Measurements from ENCODE around the gene ZFHX3. TPM values are rescaled to one million over a fixed set of nuclear protein-coding genes. Genes with fewer than 3 reads are reported as not detected.
"Not testable (repeated sequence)": the region's sequence is repeated elsewhere in the genome, so short reads cannot be mapped to it uniquely, and the experiment has no call there.

Gene ZFHX3
- total RNA-seq, 1 experiment from 2014 or later, result 5.1 TPM

- no peaks in the 10 kb centered on the region for H3K9me3 ChIP-seq (replicated peaks)
- H3K27me3 ChIP-seq, result no peaks in the 10 kb centered on the region
- DNase-seq, result no peak
- no peaks in the 10 kb centered on the region for H3K36me3 ChIP-seq
- H3K4me3 ChIP-seq, result no peak overlapping the region
- H3K27ac ChIP-seq, result no peak overlapping the region
- H3K4me1 ChIP-seq, result peaks cover 23% of the 10 kb centered on the region
Observed at GRCh38 chr16:73016488-73016830, 31.5 kb downstream of the ZFHX3 start.

GRCh38 chr16:73015612-73016487 is 32.1 kb downstream of the ZFHX3 start:
- Histone ChIP-seq H3K4me3 (no peak overlapping the region), H3K27me3 (no peaks in the 10 kb centered on the region), H3K4me1 (peaks cover 17% of the 10 kb centered on the region), H3K36me3 (no peaks in the 10 kb centered on the region), H3K9me3 (replicated peaks) (no peaks in the 10 kb centered on the region), H3K27ac (no peak overlapping the region)
- no peak for DNase-seq

DNA sequence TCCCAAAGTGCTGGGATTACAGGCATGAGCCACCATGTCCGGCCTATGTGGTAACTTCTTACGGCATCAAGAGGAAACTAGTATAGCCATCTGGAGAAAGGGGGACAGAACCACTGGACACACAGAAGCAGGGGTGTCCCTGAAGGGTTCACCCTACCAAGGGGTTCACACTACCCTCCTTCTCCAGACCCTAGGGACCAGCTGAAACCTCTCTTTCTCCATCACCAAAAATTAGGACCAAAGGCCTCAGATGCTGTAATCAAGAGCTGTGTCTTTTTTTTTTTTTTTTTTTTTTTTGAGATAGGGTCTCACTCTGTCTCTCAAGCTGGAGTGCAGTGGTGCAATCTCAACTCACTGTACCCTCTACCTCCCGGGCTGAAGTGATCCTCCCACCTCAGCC is 33.2 kb downstream of the ZFHX3 start:
- Histone ChIP-seq H3K36me3 (no peaks in the 10 kb centered on the region), H3K4me1 (peaks cover 12% of the 10 kb centered on the region), H3K9me3 (replicated peaks) (no peaks in the 10 kb centered on the region), H3K27ac (no peak overlapping the region), H3K27me3 (no peaks in the 10 kb centered on the region), H3K4me3 (no peak overlapping the region)
- no peak for DNase-seq

DNA sequence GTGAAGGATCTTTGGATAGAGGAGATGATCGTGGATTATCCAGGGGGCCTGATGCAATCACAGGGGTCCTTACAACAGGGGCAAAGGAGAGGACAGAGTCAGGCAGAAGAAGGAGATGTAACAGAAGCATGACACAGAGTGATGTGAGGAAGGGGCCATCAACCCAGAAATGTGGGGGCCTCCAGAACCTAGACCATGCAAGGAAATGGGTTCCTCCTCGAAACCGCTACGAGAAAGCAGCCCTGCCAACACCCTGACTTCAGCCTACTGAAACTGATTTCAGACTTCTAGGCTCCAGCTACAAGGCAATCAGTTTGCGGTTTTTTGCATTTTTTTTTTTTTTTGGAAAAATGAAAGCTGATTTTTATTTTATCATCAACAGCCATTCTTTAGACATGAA is 34.0 kb downstream of the ZFHX3 start:
- peaks cover 4% of the 10 kb centered on the region for H3K4me1 ChIP-seq
- no peaks in the 10 kb centered on the region for H3K9me3 ChIP-seq (replicated peaks)
- no peak for DNase-seq

DNA sequence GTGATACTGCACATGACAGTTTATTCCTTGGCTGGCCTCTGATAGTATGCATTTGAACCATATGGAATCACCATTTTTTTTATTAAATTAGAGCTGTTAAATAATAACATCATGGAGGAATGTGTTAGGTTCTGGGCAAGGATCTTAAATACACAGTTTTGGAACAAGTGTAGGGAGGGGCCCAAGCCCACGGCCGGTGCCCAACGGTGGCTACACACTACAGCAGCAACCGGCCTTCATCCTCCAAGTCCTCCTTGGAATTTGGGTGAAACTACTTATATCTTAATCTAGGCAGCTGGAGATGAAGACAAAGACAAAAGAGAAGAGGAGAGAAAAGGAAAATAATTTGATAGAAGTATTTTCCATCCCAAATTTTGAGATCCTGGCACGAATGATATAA is 35.6 kb downstream of the ZFHX3 start:
- H3K4me3 ChIP-seq, result no peak overlapping the region

More for the DNA sequence above, 34.0 kb downstream of the ZFHX3 start:
- H3K4me3 ChIP-seq, result no peak overlapping the region
- no peak overlapping the region for H3K27ac ChIP-seq
- no peaks in the 10 kb centered on the region for H3K36me3 ChIP-seq
- no peaks in the 10 kb centered on the region for H3K27me3 ChIP-seq

DNA sequence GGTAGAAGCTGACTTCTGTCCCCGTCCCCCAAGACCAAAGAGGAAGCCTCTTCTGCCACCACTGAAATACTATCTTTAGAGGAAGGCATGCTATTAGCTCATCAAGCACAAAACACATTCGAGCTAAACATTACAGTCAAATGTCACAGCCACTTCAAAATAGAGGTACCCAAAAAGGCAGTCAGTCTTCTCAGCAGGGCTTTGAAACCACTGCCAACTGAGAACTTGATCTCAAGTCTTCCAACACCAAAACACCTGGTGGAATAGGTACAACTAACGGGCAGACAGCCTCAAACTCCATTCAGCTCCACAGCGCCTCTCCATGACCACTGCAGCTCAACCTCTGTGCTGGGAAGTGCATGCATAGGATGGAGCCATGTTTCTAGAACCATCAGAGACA is 36.0 kb downstream of the ZFHX3 start:
- Histone ChIP-seq H3K4me3 (no peak overlapping the region), H3K4me1 (no peaks in the 10 kb centered on the region), H3K9me3 (replicated peaks) (no peaks in the 10 kb centered on the region), H3K27ac (no peak overlapping the region), H3K27me3 (no peaks in the 10 kb centered on the region), H3K36me3 (no peaks in the 10 kb centered on the region)
- no peak for DNase-seq

More for the DNA sequence above, 35.6 kb downstream of the ZFHX3 start:
- no peak for DNase-seq
- Histone ChIP-seq H3K4me1 (no peaks in the 10 kb centered on the region), H3K27ac (no peak overlapping the region), H3K27me3 (no peaks in the 10 kb centered on the region), H3K9me3 (replicated peaks) (no peaks in the 10 kb centered on the region), H3K36me3 (no peaks in the 10 kb centered on the region)

DNA sequence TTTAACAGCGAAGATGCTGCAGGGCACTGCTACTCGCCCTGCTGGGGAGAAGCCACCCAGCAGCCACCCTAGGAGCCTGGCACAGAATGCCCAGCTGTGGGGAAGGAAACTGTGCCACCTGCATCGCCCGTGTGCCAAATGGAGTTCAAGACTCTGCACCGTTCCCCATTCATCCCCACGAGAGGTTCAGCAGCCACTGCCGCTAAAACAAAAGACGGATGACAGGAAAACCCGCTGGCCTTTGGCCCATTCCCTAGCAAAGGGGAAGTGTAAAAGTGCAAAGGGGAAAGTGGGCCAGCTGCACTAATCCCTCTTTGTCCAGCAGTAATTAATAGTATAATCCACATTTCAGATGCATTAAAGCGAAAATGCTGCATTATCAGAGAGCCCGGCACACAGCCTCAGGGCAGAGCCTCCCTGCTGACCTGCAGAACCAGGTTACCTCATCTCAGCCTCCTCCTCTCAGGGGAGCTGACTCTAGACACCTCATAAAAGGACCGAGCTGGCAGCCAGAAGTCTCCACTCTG is 37.7 kb downstream of the ZFHX3 start:
- no peak overlapping the region for H3K4me3 ChIP-seq
- no peak overlapping the region for H3K27ac ChIP-seq
- no peak for DNase-seq
- no peaks in the 10 kb centered on the region for H3K27me3 ChIP-seq
- H3K4me1 ChIP-seq, result no peaks in the 10 kb centered on the region
- no peaks in the 10 kb centered on the region for H3K36me3 ChIP-seq
- H3K9me3 ChIP-seq (replicated peaks), result no peaks in the 10 kb centered on the region

- not testable (repeated sequence) for H3K36me3 ChIP-seq, DNase-seq
Observed at GRCh38 chr16:73009710-73010109, 38.2 kb downstream of the ZFHX3 start.

DNA sequence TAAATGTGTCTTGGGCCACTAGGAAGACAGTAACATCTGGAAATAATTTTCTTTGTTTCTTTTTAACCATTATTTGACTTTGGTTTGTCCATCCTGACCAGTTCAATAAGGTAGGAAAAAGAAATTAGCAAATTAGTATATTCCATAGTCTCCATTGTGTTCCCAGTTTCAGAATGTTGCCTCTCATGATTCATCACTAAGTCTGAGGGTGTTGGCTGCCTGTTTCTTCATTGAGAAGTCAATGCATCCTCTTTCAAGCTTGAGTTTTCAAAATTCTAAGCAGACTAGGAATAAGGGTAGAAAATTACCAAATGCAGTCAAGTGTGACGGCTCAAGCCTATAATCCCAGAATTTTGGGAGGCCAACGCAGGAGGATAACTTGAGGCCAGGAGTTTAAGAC is 41.9 kb downstream of the ZFHX3 start:
- Histone ChIP-seq H3K9me3 (replicated peaks) (no peaks in the 10 kb centered on the region), H3K4me3 (no peak overlapping the region), H3K27me3 (no peaks in the 10 kb centered on the region), H3K27ac (no peak overlapping the region), H3K36me3 (no peaks in the 10 kb centered on the region), H3K4me1 (no peaks in the 10 kb centered on the region)
- no peak for DNase-seq

More at GRCh38 chr16:73009710-73010109, 38.2 kb downstream of the ZFHX3 start:
- H3K27me3 ChIP-seq; H3K4me1 ChIP-seq; H3K4me3 ChIP-seq; H3K9me3 ChIP-seq (replicated peaks); H3K27ac ChIP-seq: not testable (repeated sequence)

- Histone ChIP-seq H3K4me3 (no peak overlapping the region), H3K27me3 (no peaks in the 10 kb centered on the region), H3K27ac (no peak overlapping the region), H3K4me1 (peaks cover 4% of the 10 kb centered on the region; the same call in 1 of the 2 replicates), H3K9me3 (replicated peaks) (no peaks in the 10 kb centered on the region), H3K36me3 (no peaks in the 10 kb centered on the region)
- no peak for DNase-seq
Observed at GRCh38 chr16:73002866-73003265, 45.1 kb downstream of the ZFHX3 start.

DNA sequence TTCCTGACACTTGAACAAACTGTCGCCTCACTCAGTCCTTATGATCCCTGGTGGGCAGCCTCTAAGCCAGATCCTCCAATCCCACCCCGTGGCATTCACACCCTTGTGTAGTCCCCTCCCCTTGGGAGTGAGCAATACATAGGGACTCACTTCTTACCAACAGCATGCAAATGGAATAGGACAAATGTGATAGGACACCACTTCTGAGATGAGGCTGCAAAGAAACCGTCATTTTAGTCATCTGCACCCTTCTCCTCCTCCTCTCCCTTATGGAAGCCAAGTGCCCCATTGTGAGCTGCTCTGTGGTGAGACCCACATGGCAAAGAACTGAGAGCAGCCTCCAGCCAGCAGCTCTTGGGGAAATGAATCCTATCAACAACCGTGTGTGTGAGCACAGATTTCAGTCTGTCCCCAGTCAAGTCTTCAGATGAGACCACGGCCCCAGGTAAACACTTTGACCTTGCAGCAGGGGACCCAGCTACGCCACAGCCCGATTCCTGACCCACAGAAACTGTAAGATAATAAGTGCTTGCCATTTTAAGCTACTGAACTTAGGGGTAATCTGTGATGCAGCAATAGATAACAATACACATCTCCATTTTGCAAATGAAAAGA is 46.9 kb downstream of the ZFHX3 start:
- Histone ChIP-seq H3K4me3 (peak overlapping the region; percentile 48), H3K4me1 (peaks cover 4% of the 10 kb centered on the region; the same call in 1 of the 2 replicates), H3K36me3 (no peaks in the 10 kb centered on the region), H3K9me3 (replicated peaks) (no peaks in the 10 kb centered on the region), H3K27ac (peak overlapping the region; percentile 87), H3K27me3 (no peaks in the 10 kb centered on the region)
- no peak for DNase-seq

DNA sequence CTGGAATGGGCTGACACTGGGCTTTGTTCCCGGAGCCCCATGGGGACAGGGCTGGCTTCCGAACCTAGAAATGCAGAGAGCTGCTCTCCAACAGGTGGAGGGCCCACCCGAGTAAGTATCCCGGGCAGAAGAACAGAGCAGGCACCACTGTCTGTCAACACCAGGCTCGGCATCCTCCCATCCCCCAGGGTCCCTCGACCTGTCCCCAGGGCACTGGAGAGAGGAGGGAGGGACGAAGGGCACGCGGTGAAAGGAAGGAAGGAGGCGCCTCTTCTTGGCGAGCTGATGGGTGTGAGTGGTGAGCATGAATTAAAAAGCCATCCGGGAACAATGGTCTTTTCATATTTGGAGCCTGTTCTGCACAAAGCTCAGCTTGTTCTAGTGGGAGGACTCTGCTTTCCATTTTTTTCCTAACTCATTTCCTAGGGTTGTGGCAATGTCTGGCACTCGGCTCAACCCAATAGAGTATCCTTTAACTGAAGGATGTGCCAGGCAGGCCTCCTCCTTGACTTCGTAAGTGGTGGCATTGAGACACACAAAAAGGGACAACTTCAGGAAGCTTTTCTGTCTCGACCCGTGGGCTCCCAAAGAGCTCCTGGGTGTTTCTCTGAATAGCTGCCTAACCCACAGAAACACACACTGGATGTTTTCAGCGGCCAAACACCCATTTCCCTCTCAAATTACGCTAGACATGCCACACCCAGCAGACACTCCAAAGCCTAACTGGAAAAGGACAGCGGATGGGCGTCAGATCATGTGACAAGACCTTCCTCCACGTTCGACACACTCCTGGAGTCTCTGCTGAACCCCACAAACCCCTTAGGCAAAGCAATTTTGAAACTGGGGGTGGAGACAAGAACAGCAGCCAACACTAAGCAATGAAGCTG is 47.7 kb downstream of the ZFHX3 start:
- Histone ChIP-seq H3K36me3 (no peaks in the 10 kb centered on the region), H3K27ac (peak overlapping the region; percentile 87)
- DNase-seq, result peak; percentile 79 to 85

GRCh38 chr16:72999541-73000019 is 48.3 kb downstream of the ZFHX3 start:
- H3K4me1 ChIP-seq, result peaks cover 4% of the 10 kb centered on the region; the same call in 1 of the 2 replicates
- no peaks in the 10 kb centered on the region for H3K9me3 ChIP-seq (replicated peaks)
- no peaks in the 10 kb centered on the region for H3K36me3 ChIP-seq
- H3K4me3 ChIP-seq, result peak overlapping the region; percentile 48
- peak overlapping the region; percentile 87 for H3K27ac ChIP-seq
- DNase-seq, result no peak
- no peaks in the 10 kb centered on the region for H3K27me3 ChIP-seq

More for the DNA sequence above, 47.7 kb downstream of the ZFHX3 start:
- Histone ChIP-seq H3K27me3 (no peaks in the 10 kb centered on the region), H3K4me1 (peaks cover 4% of the 10 kb centered on the region; the same call in 1 of the 2 replicates), H3K9me3 (replicated peaks) (no peaks in the 10 kb centered on the region), H3K4me3 (peak overlapping the region; percentile 48)

- H3K4me1 ChIP-seq, result peaks cover 4% of the 10 kb centered on the region; the same call in 1 of the 2 replicates
- no peak for DNase-seq
Observed at GRCh38 chr16:72997141-72997542, 50.8 kb downstream of the ZFHX3 start.

More at GRCh38 chr16:72997141-72997542, 50.8 kb downstream of the ZFHX3 start:
- Histone ChIP-seq H3K9me3 (replicated peaks) (no peaks in the 10 kb centered on the region), H3K4me3 (no peak overlapping the region), H3K27ac (no peak overlapping the region), H3K27me3 (no peaks in the 10 kb centered on the region), H3K36me3 (no peaks in the 10 kb centered on the region)

All from SJCRH30 (cell line).